Measurements from ENCODE around the gene DOCK9.
A peak's percentile ranks its signal among the peaks of the same experiment; 100 is the strongest.
"Not testable (repeated sequence)": the region's sequence is repeated elsewhere in the genome, so short reads cannot be mapped to it uniquely, and the experiment has no call there.

Gene DOCK9

DNA sequence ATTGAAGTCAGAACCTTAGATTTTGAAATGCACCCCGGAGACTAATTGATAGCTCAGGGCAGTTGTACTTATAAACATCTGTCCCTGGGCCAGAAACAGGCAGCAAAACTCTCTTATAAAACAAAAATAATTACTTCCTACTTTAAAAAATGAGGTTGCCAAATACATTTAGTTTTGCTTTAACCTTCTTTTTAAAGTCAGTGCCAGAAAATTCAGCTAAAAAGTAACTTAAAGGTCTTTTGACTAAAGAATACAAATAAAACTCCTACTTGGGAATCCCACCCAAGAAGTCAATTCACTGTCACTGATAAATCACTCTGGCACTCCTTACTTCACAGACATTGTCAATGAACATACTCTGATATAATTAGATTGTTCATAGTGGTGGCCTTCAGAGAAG is 60.7 kb downstream of the DOCK9 start:
- DNase-seq (ENCODE audit: low read depth in 2 of 2), result no peak

DNA sequence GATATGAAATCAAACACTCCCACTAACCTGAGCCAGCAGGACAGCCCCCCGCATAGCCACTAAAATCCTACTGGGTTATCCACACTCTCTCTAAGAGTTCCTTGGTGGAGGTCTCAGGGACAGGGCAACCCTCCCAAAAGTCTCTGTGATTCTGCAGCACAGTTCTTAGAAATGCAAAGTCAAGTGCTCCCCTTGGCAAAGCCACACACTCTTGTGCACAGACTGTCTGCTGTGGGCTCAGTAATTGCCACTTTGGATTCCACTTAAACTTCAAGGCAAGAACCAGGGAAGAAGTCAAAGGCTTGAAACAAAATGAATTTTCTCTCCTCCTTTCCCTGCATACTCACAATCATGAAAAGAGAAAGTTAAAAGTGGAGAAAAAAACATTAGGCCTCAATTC is 61.5 kb downstream of the DOCK9 start:
- no peak for DNase-seq (ENCODE audit: low read depth in 2 of 2)

GRCh38 chr13:98915981-98916380 is 61.9 kb downstream of the DOCK9 start:
- no peak for DNase-seq (ENCODE audit: low read depth in 2 of 2)

DNA sequence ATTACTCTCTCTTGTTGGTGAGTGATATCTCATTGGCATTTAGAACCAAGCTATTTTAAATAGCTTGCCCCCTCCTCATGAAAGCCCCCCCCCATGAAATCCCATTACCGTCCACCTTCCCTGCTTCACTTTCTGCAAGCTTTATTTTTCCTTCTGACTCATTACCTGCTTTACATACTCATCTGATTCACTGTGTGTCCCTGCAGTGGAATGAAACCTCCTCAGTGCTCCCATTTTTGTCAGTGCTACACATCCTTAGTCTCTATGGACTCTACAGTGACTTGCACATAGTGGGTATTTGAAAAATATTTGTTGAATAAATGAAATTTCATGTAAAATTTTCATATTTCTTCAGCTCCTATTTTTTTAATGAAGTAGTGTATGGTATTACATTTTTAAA is 62.3 kb downstream of the DOCK9 start:
- DNase-seq (ENCODE audit: low read depth in 2 of 2), result no peak

DNA sequence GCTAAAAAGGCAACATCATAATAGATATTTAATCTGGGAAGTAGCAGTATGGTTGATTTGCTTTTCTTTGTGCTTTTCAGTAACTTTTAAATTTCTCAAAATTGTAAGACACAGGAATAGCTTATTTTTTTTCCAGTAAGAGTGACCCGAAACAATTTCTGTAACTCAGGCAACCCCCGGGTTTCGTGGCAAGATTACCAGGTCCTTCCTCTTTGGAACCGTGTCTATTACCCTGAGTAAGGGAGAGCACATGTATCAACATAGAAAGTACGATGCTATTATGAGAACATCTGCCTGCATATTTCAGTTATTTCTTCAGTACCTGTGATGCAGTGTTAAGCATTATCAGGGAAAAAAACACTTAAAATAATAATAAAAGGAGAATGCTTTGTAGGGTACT is 64.1 kb downstream of the DOCK9 start:
- DNase-seq (ENCODE audit: low read depth in 2 of 2), result no peak

- no peak for DNase-seq (ENCODE audit: low read depth in 2 of 2)
These were observed 65.0 kb downstream of the DOCK9 start for GRCh38 chr13:98912846-98913245.

GRCh38 chr13:98910501-98910951 is 67.3 kb downstream of the DOCK9 start:
- DNase-seq (ENCODE audit: low read depth in 2 of 2), result peak in 1 of 2 donors; percentile 16

- DNase-seq (ENCODE audit: low read depth in 2 of 2), result no peak
These were observed 68.8 kb downstream of the DOCK9 start for GRCh38 chr13:98909016-98909415.

- DNase-seq (ENCODE audit: low read depth in 2 of 2), result no peak
These were observed 70.9 kb downstream of the DOCK9 start for GRCh38 chr13:98906746-98907502.

- DNase-seq (ENCODE audit: low read depth in 2 of 2), result no peak
These were observed 72.7 kb downstream of the DOCK9 start for GRCh38 chr13:98905199-98905598.

- no peak for DNase-seq (ENCODE audit: low read depth in 2 of 2)
These were observed 77.4 kb downstream of the DOCK9 start for GRCh38 chr13:98900442-98900841.

GRCh38 chr13:98897706-98898105 is 80.2 kb downstream of the DOCK9 start:
- DNase-seq (ENCODE audit: low read depth in 2 of 2), result no peak

- no peak for DNase-seq (ENCODE audit: low read depth in 2 of 2)
These were observed 81.1 kb downstream of the DOCK9 start for GRCh38 chr13:98896868-98897144.

- no peak for DNase-seq (ENCODE audit: low read depth in 2 of 2)
These were observed 81.6 kb downstream of the DOCK9 start for GRCh38 chr13:98896083-98896867.

DNA sequence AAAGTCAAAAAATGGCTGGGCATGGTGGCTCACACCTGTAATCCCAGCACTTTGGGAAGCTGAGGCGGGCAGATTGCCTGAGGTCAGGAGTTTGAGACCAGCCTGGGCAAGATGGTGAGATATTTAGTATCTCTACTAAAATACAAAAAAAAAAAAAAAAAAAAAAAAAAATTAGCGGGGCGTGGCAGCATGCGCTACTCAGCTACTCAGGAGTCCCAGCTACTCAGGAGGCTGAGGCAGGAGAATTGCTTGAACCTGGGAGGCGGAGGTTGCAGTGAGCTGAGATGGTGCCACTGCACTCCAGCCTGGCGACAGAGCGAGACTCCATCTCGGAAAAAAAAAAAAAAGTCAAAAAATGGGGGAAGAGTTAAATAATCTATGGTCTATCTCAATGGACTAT is 83.0 kb downstream of the DOCK9 start:
- not testable (repeated sequence) for DNase-seq (ENCODE audit: low read depth in 2 of 2)

DNA sequence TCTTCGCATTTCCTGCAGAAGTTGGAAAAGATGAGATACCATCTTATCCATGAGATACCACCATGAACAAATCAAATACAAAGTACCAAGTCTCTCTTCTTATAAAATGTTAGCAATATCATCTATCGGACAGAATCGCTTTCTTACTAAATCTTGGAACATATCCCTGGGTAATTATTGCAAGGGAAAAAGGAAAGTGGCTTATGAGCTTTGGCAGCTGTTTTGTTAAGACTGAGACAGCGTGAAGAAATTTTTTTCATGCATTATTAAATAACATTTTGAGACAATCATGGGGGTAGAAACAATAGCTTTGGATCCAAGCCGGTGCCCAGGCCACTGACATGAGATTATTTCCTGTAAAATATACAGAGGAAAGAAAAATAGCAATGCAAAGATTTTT is 84.5 kb downstream of the DOCK9 start:
- no peak for DNase-seq (ENCODE audit: low read depth in 2 of 2)

- no peak for DNase-seq (ENCODE audit: low read depth in 2 of 2)
These were observed 85.0 kb downstream of the DOCK9 start for GRCh38 chr13:98892821-98893220.

GRCh38 chr13:98892077-98892476 is 85.8 kb downstream of the DOCK9 start:
- no peak for DNase-seq (ENCODE audit: low read depth in 2 of 2)

DNA sequence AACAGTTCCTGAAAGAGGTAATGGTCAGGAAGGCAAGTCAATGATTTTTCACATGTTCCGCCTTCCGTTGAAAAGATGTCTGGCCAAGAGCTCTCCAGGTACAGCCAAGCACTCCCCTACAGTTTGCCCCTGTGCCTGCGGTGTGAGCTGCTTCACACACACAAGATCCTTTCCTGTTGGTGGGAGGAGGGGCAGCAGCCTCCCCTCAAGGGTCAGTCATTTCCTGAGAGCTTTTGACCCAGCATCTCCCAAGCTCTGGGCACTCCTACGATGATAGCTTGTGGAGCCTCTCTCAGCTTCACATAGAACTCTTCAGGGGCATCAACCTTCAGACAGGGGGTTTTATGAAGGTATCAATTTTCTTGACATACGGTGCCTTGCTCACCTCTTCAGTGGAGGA is 86.9 kb downstream of the DOCK9 start:
- no peak for DNase-seq (ENCODE audit: low read depth in 2 of 2)

DNA sequence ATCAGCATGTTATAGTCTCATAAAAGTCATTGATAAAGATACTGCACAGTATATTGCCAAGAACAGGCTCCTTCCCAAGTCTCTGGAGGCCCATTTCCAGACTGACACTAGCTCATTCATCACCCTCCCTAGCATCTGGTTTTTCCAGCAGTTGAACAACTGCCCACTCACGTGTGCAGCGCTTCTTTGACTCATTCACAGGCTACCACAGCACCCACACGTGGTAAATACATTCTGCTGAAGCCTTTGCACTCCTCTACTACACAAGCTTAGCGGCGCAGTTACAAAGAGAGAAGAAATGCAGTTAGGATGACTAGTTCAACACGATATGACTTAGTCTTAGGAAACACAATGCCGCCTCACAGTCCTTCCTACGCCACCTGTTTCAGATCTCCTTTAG is 87.7 kb downstream of the DOCK9 start:
- peak; percentile 19 to 55 for DNase-seq (ENCODE audit: low read depth in 2 of 2)

GRCh38 chr13:98889419-98890085 is 88.3 kb downstream of the DOCK9 start:
- no peak for DNase-seq (ENCODE audit: low read depth in 2 of 2)

DNA sequence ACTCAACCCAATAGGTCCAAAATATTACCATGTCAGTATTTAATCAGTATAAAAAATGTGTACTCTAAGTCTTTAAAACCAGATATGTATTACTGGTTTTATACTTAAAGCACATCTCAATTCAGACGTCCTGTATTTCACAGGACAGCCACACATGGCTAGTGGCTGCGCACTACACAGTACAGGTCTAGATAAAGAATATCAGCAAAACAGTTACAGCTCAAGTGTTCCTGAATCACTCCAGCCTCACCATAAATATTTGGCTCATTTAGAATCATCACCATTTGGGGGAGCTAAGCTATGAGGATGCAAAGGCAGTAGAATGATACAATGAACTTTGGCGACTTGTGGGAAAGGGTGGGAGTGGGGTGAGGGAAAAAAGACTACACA is 89.0 kb downstream of the DOCK9 start:
- no peak for DNase-seq (ENCODE audit: low read depth in 2 of 2)

Measured in stimulated activated CD8-positive, alpha-beta memory T cell treated with anti-CD3 and anti-CD28 coated beads, Interleukin-15, amount 100 ng/mL, for 48 hours (primary cell).